Activated T-cell treated with anti-CD3 and anti-CD28 coated beads, Interleukin-2, amount 50 U/mL, for 72 hours (primary cell): ENCODE measurements around the gene MCC. TPM values are rescaled to one million over a fixed set of nuclear protein-coding genes. Genes with fewer than 3 reads are reported as not detected.

Experiments
- ATAC-seq, 2 donors: fragments of 150-1000 bp; cut with Tn5 transposase; replicated peaks in 1 of 2; 2 replicates each; pipeline ENCODE4 v1.10.0; 2021; ENCODE audit warnings: moderate library complexity in 2 of 2, mild to moderate bottlenecking in 1 of 2
- DNase-seq, 2 donors: peaks; one replicate each; pipeline ENCODE4 v3.0.0; 2021 to 2022; ENCODE audit warnings: mixed read lengths in 1 of 2
- H3K27ac Mint-ChIP-seq: one replicate; pipeline ENCODE4 v1.8.0; 2022; ENCODE audit warnings: mild to moderate bottlenecking, moderate library complexity, mixed read lengths
- H3K27me3 Mint-ChIP-seq: one replicate; pipeline ENCODE4 v1.8.0; 2022; ENCODE audit warnings: low read depth, mixed read lengths
- H3K36me3 Mint-ChIP-seq, 2 donors: one replicate each; pipeline ENCODE4 v1.8.0; 2022; ENCODE audit warnings: mixed read lengths in 2 of 2, mild to moderate bottlenecking in 1 of 2; ENCODE audit not compliant: insufficient read depth in 2 of 2
- H3K4me1 Mint-ChIP-seq: one replicate; pipeline ENCODE4 v1.8.0; 2022; ENCODE audit warnings: low read depth, mixed read lengths
- H3K4me3 Mint-ChIP-seq, 2 donors: one replicate each; pipeline ENCODE4 v1.8.0; 2022; ENCODE audit warnings: mild to moderate bottlenecking in 2 of 2, mixed read lengths in 2 of 2, moderate library complexity in 2 of 2
- H3K9me3 Mint-ChIP-seq, 2 donors: one replicate each; pipeline ENCODE4 v1.8.0; 2022; ENCODE audit warnings: mixed read lengths in 2 of 2
- total RNA-seq, 2 donors: library from RNA; stranded (reverse); gene quantifications; one replicate each; pipeline ENCODE4 v1.2.3, GENCODE V29; 2022

MCC gene
- 1 to 10 TPM; 3.3 to 4.2 TPM for total RNA-seq

- H3K36me3 Mint-ChIP-seq, result peaks cover 13 to 16% of the 10 kb centered on the region in 2 donors
- H3K27ac Mint-ChIP-seq, result no peak within 1 kb of the TSS
- H3K9me3 Mint-ChIP-seq, result peaks cover 5 to 11% of the 10 kb centered on the region in 2 donors
- peaks cover 69% of the 10 kb centered on the region for H3K27me3 Mint-ChIP-seq
- peak within 1 kb of the TSS; percentile 85 to 89 for H3K4me3 Mint-ChIP-seq
- DNase-seq (peak; percentile 40 to 52), ATAC-seq (peak; percentile 72 to 76)
- H3K4me1 Mint-ChIP-seq, result peaks cover 13% of the 10 kb centered on the region
Observed at GRCh38 chr5:113487781-113488644, at the start of gene MCC. TSS of gene MCC (minus strand) at chr5:113488453.

DNA sequence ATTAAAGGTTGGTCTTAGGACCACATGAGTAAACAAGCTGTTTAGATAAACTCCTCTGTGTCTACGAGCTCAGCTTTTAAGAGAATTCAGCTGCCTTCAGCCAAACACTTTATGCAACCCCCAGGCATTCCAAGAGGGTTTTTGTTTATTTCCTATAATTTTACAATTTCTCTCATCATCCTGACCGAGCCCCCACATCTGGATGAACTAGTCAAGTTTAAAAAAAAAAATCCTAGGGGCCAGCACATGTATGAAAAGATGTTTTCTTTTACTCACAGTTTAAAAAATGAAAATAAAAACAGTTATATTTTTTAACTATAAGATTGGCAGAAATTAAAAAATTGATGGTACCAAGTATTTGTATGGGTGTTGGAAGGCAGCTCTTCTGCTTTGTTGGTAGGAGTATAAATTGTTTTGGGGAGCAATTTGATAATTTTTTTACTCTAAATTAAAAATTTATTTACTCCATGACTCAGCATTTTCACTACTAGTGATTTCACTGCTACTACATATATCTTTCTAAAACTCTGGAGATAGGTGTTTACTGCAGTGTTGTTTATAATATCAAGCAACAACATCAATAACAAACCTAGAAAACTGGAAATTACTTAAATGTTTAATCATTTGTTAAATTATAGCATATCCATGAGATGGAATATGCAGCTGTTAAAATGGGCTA is 43.4 kb upstream of the MCC start:
- H3K4me1 Mint-ChIP-seq, result no peaks in the 10 kb centered on the region
- DNase-seq, result no peak
- no peak overlapping the region for H3K4me3 Mint-ChIP-seq
- no peak for ATAC-seq
- peaks cover 8 to 26% of the 10 kb centered on the region in 2 donors for H3K36me3 Mint-ChIP-seq
- H3K27ac Mint-ChIP-seq, result no peak overlapping the region
- H3K9me3 Mint-ChIP-seq, result peaks cover 3% of the 10 kb centered on the region in 2 donors
- H3K27me3 Mint-ChIP-seq, result no peaks in the 10 kb centered on the region

GRCh38 chr5:113527746-113528145 is 39.5 kb upstream of the MCC start:
- H3K36me3 Mint-ChIP-seq, result peaks cover 8 to 19% of the 10 kb centered on the region in 2 donors
- peaks cover 3% of the 10 kb centered on the region in 2 donors for H3K9me3 Mint-ChIP-seq

DNA sequence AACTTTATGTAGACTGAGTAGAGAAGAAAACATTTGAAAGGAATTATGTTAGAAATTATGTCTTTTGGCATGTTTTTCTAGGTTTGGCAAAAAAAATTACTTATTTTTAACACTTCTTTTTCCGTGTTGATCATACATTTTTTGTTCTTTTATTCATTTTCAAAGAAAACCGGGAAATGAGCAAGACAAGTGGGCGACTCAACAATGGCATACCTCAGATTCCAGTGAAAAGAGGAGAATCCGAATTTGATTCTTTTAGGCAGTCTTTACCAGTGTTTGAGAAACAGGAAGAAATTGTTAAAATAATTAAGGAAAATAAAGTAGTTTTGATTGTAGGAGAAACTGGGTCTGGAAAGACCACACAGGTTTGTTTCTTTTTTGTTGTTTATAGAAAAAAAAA is 38.2 kb upstream of the MCC start:
- Mint-ChIP-seq H3K27ac (no peak overlapping the region), H3K4me3 (no peak overlapping the region), H3K27me3 (no peaks in the 10 kb centered on the region), H3K36me3 (peaks cover 8 to 11% of the 10 kb centered on the region in 2 donors), H3K4me1 (peaks cover 31% of the 10 kb centered on the region), H3K9me3 (peaks cover 3% of the 10 kb centered on the region in 2 donors)
- DNase-seq (no peak), ATAC-seq (no peak)

More at GRCh38 chr5:113527746-113528145, 39.5 kb upstream of the MCC start:
- ATAC-seq (no peak), DNase-seq (no peak)
- Mint-ChIP-seq H3K4me1 (peaks cover 22% of the 10 kb centered on the region), H3K27me3 (no peaks in the 10 kb centered on the region), H3K4me3 (no peak overlapping the region), H3K27ac (no peak overlapping the region)

GRCh38 chr5:113524927-113525326 is 36.7 kb upstream of the MCC start:
- peak overlapping the region; percentile 5 for H3K27ac Mint-ChIP-seq
- peak overlapping the region; percentile 10 to 40 for H3K4me3 Mint-ChIP-seq

GRCh38 chr5:113523168-113523567 is 34.9 kb upstream of the MCC start:
- peaks cover 7 to 11% of the 10 kb centered on the region in 2 donors for H3K36me3 Mint-ChIP-seq
- H3K27me3 Mint-ChIP-seq, result no peaks in the 10 kb centered on the region
- H3K4me1 Mint-ChIP-seq, result peaks cover 58% of the 10 kb centered on the region
- no peaks in the 10 kb centered on the region for H3K9me3 Mint-ChIP-seq
- ATAC-seq, result no peak
- DNase-seq, result no peak
- peak overlapping the region; percentile 75 for H3K27ac Mint-ChIP-seq
- H3K4me3 Mint-ChIP-seq, result peak overlapping the region in 1 of 2 donors; percentile 39

More at GRCh38 chr5:113524927-113525326, 36.7 kb upstream of the MCC start:
- DNase-seq (no peak), ATAC-seq (peak; percentile 26 to 27)
- H3K27me3 Mint-ChIP-seq, result no peaks in the 10 kb centered on the region
- peaks cover 46% of the 10 kb centered on the region for H3K4me1 Mint-ChIP-seq
- H3K36me3 Mint-ChIP-seq, result peaks cover 6 to 7% of the 10 kb centered on the region in 2 donors
- no peaks in the 10 kb centered on the region for H3K9me3 Mint-ChIP-seq

DNA sequence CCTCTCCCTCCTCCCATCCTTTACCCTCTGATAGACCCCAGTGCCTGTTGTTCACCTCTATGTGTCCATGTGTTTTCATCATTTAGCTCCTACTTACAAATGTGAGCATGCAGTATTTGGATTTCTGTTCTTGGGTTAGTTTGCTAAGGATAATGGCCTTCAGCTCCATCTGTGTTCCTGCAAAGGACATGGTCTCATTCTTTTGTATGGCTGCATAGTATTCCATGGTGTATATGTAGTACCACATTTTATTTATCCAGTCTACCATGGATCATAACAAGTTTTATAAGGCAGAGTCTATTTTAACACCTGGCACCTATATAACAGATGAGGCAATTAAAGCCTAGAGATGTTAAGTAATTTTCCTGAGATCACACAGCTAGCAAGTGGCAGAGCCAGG is 32.6 kb upstream of the MCC start:
- ATAC-seq (no peak), DNase-seq (no peak)
- no peaks in the 10 kb centered on the region for H3K27me3 Mint-ChIP-seq
- H3K4me1 Mint-ChIP-seq, result peaks cover 69% of the 10 kb centered on the region
- H3K9me3 Mint-ChIP-seq, result no peaks in the 10 kb centered on the region
- peak overlapping the region in 1 of 2 donors; percentile 37 for H3K4me3 Mint-ChIP-seq
- no peak overlapping the region for H3K27ac Mint-ChIP-seq
- H3K36me3 Mint-ChIP-seq, result peaks cover 7 to 11% of the 10 kb centered on the region in 2 donors

GRCh38 chr5:113520429-113520828 is 32.2 kb upstream of the MCC start:
- peak; percentile 57 to 59 for DNase-seq
- Mint-ChIP-seq H3K27ac (no peak overlapping the region), H3K36me3 (peaks cover 7 to 14% of the 10 kb centered on the region in 2 donors), H3K27me3 (no peaks in the 10 kb centered on the region), H3K9me3 (no peaks in the 10 kb centered on the region), H3K4me3 (peak overlapping the region; percentile 15 to 37), H3K4me1 (peaks cover 74% of the 10 kb centered on the region)
- ATAC-seq, result peak; percentile 97 to 98

GRCh38 chr5:113519412-113519811 is 31.2 kb upstream of the MCC start:
- H3K27ac Mint-ChIP-seq, result no peak overlapping the region
- ATAC-seq (no peak), DNase-seq (no peak)
- H3K4me3 Mint-ChIP-seq, result no peak overlapping the region
- H3K36me3 Mint-ChIP-seq, result peaks cover 7 to 14% of the 10 kb centered on the region in 2 donors
- peaks cover 75% of the 10 kb centered on the region for H3K4me1 Mint-ChIP-seq
- no peaks in the 10 kb centered on the region for H3K9me3 Mint-ChIP-seq
- H3K27me3 Mint-ChIP-seq, result no peaks in the 10 kb centered on the region

DNA sequence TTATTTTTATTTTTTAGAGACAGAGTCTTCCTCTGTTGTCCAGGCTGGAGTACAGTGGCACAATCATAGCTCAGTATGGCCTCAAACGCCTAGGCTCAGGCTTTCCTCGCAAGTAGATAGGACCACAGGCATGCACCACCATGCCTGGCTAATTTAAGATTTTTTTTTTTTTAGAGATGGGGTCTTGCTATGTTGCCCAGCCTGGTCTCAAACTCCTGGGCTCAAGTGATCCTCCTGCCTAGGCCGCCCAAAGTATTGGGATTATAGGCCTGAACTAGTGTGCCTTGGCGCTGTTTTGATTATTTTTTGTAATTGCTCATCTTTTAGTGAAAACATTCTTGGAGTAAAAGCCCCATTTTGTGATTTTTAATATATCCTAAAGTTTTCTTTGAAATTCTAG is 30.6 kb upstream of the MCC start:
- Mint-ChIP-seq H3K4me3 (no peak overlapping the region), H3K36me3 (peaks cover 7 to 14% of the 10 kb centered on the region in 2 donors), H3K27me3 (no peaks in the 10 kb centered on the region), H3K4me1 (peaks cover 73% of the 10 kb centered on the region), H3K9me3 (no peaks in the 10 kb centered on the region), H3K27ac (no peak overlapping the region)
- no peak for ATAC-seq
- DNase-seq, result no peak

GRCh38 chr5:113514289-113514635 is 26.0 kb upstream of the MCC start:
- Mint-ChIP-seq H3K36me3 (peaks cover 0 to 7% of the 10 kb centered on the region in 2 donors), H3K27ac (peak overlapping the region; percentile 97), H3K27me3 (peaks cover 18% of the 10 kb centered on the region), H3K4me3 (peak overlapping the region; percentile 90 to 97), H3K9me3 (no peaks in the 10 kb centered on the region), H3K4me1 (peaks cover 36% of the 10 kb centered on the region)
- ATAC-seq (no peak), DNase-seq (no peak)

DNA sequence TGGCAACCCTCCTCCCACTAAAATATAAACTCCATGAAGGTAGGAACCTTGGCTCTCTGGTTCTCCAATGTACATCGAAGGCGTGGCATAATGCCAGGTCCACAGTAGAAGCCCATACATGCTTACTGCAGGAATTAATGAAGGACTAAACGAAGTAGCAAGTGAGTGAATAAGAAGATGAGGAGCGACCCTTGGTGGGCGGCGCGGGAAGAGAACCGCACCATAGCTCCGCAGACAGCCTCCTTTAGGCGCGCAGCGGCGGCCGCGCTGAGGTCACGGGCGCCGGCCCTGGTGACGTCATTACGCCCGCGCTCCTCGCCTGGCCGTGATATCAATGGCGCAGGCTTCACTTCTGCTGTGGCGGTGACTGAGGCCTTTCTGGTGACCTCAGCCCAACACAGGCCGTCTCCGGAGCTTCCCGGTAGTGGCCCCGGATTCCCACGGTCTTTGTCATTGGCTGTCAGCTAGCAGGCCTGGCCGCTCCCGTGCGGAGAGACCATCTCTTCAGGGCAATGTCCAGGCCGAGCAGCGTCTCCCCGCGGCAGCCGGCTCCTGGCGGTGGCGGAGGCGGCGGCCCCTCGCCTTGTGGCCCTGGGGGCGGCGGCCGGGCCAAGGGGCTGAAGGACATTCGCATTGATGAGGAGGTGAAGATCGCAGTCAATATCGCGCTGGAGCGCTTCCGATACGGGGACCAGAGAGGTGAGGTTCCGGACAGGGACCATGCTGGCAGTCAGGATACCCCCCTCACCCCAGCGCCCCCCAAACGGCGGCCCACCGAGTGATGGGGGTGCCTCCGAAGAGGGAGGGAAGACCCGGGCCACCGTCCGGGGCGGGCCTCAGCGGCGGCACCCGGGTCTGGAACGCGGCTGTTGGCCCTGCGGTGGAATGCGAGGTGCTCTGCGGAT is 25.4 kb upstream of the MCC start, which contains the start of gene YTHDC2:
Gene YTHDC2 (plus strand): TSS at position 311 of the 905 bp plus-strand sequence. CDS start 202 bp downstream, at position 513.
- Mint-ChIP-seq H3K27ac (peak within 1 kb of the TSS; percentile 97), H3K36me3 (peaks cover 0 to 4% of the 10 kb centered on the region in 2 donors), H3K27me3 (peaks cover 18% of the 10 kb centered on the region), H3K4me1 (peaks cover 30% of the 10 kb centered on the region), H3K4me3 (peak within 1 kb of the TSS; percentile 90 to 97), H3K9me3 (no peaks in the 10 kb centered on the region)
- DNase-seq (peak; percentile 91 to 93), ATAC-seq (peak; percentile 98)
